D341Med (cell line): Measurements from ENCODE around the gene PDE4B.

Experiments
- DNase-seq: peaks from one replicate; pipeline ENCODE4 v3.0.0; 2012; ENCODE audit warnings: low spot score

Gene PDE4B

DNA sequence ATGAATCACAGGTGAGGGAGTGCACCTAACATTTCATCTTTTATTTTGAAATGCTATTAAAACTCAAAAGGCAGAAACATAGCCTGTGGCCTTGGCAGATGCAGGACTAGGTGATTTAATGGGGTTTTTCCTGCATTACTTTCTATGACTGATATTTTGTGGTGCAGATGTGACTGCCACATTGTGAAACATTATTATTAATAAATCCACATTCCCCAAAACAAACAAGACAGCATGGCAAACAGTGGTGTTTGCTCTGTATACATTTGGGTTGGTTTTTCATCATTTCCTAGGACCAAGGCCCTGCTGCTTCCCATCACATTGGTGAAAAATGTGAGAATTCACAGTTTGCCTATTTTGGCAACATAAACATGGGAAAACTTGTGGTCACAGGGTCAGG lies 493.6 kb downstream of the PDE4B start:
- DNase-seq: no peak

DNA sequence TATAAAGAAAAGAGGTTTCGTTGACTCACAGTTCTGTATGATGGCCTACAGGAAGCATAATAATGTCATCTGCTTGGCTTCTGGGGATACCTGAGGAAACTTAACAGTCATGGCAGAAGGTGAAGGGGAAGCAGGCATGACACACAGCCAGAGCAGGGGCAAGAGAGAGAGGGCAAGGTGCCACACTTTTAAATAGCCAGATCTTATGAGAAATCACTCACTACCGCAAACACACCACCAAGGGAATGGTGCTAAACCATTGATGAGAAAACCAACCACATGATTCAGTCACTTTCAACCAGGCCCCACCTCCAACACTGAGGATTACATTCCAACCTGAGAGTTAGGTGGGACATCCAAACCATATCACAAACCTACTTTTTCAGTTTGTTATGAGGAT lies 495.4 kb downstream of the PDE4B start:
- no peak for DNase-seq

DNA sequence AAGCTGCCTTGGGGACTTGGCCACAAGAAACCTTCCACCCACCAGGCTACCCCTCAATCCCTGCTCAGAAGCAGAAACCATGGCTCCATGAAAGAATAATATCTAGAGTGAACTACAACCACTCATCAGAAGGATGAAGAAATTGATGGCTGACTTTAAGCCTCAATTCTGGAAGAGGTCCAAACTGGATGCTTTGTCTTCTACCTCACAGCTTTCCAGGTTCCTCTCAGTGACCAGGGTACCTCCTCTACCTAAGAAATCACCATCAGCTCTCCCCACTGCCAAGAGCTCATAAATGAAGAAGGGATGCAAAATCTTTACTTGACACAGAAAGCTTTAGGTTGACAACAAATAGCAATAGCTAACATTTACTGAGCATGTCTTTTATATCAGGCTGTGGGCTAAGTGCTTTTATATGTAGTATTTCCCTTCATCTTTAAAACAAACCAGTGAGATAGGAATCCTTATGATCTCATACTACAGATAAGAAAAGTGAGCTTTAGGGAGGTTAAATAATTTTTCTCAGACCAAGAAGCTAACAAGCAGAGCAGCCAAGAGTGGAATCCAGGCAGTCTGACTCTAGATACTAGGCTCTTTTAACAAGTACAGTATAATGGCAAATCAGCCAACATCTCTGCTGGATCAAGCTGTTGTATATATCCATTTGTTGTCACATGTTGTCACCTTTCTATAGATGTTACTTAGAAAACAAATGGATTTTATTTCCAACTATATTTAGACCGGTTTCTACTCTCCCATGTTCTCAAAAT lies 498.3 kb downstream of the PDE4B start:
- no peak for DNase-seq

DNA sequence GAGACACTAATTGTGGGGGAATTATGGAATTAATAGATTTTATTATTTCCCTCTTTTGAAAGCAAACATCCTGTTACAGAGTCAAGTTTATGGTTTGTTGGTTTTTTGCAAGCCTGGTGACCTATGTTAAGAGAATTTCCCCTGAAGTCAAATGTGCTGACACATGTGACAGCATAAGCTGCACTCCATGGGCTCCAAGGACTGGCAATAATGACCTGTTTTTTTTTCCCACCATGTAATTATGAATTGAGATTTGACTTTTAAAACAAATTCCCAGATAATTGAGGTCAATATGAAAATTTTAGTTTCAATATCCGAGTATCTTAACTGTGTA lies 498.8 kb downstream of the PDE4B start:
- no peak for DNase-seq

DNA sequence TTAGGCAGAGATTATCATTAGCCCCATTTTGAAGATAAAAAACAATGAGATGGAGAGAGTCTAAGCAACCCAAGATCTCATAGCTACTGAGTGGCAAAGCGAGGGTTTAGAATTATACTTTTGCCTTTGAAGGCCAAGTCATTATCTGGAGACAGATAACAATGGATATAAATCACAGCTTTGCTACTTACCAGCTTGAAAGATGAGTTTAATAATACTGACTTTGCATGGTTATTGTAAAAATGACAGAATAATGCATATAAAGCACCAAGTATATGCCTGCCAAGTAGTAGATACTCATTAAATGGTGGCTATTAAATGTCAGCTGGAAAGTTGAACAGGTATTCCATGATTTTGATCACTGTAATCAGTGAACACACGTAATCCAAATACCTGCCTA lies 499.6 kb downstream of the PDE4B start:
- DNase-seq: no peak

DNA sequence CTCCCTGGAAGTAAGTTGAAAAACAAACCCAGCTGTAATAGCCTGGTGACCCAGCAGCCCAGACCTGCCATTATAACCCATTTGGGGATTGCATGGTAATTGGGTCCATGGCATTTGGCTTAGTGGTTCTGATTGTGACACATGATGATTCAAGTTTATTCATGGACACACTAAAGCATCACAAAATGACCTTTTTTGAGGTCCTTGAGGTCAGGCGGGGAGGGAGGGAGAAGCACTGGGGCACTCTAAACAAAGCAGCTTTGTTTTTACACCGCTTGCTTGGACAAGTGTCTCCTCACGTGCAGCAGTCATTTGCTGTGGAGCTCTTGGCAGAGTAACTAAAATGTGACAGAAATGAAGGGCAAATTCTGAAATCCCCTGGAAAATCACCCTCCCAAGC lies 500.2 kb downstream of the PDE4B start:
- no peak for DNase-seq

DNA sequence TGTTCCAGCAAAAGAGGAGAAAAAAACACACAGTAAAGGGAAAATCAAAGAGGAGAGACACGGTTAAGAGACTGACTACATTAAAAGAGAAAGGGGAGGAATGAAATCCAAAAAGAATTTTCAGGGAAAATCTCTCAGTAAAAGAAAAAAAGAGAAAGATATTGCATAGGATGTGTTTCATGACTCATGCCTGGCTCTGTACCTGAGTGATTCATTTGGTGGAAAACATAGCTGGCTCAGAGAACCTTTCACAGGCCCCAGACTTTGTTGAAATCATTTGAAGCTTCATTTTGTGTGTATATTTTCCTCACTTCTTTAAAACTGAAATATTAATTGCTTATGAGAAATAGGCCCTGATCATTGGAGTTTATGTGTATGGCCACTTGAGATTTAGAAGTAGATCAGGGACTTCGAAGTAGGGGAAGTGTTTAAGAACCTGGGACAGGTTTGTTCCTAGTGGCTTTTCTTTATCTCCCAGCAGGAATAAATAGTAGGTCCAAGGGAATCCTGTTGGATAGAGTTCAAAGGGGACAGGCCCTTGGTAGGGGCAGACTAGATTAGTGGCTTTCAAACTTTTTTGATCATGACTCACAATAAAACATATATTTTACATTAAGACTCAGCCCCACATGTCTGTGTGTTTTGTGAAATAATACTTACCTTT lies 502.1 kb downstream of the PDE4B start:
- no peak for DNase-seq

DNA sequence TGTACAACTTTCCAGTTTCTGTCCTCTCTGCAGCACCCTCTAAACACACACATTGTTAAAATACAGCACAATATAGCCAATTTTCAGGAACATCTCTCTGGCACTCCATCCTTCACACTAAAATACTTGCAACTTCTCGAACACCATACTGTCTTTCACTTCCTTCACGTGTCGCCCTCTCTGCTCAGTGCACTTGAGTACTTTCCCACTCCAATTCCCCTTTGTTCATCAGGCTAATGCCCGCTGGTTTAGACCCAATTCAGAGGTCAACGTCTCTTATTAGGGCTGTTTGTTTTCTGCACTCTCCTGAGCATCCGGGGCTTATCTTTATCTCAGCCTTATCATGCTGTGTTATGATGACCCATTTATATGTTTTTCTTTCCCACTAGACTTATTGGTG lies 503.1 kb downstream of the PDE4B start:
- DNase-seq: no peak

DNA sequence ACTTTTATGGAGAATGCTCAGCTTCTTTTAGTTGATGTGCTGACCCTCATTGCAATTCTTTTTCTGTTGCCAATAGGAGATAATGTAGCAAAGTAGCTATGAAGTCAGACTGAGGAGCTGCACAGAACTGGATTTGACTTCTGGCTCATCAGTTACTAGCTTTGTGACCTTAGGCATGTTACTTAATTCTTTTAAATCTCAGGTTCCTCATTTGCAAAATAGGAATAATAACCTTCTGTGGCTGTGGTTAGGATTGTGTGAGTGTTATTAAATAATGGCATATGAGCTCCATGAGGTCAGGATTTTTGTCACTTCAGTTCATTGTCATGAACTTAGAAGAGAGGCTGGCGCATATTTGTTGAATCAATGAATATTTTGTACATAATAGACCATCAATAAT lies 503.7 kb downstream of the PDE4B start:
- DNase-seq: no peak

DNA sequence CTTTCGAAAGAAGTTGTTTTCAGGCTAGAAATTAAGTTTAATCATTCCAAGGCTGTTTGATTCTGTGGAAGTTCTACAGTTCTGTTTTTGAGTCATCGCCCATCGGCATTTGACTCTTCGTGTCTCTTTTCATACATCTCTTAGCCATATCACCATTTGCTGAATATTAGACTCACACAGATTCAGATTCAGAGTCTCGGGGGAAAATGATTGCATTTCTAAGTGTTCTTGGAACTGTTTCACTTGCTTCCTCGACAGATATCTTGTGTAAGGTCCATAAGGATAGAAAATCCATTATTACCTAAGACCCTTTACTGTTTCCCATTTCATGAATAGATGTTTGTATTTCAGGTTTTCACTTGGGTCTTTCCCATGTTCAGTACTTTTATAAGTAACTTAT lies 504.3 kb downstream of the PDE4B start:
- no peak for DNase-seq

DNA sequence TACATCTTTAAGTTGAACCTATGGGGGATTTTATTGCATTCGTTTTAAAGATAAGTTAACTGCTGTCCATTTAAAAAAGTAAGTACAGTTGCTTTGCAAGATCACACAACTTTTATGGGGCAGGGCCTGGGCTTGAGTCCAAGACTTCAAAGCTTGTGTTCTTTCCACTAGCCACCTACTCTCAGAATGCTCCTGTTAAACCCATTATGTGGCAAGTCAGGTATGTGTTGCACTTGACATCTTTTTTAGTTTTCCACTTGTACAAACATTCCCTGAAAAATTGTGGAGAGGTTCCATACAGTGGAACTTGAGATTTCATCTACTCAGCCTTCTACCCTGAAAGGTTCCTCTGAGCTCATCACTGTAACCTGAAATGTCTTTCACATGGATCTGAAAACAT lies 505.8 kb downstream of the PDE4B start:
- DNase-seq: no peak

DNA sequence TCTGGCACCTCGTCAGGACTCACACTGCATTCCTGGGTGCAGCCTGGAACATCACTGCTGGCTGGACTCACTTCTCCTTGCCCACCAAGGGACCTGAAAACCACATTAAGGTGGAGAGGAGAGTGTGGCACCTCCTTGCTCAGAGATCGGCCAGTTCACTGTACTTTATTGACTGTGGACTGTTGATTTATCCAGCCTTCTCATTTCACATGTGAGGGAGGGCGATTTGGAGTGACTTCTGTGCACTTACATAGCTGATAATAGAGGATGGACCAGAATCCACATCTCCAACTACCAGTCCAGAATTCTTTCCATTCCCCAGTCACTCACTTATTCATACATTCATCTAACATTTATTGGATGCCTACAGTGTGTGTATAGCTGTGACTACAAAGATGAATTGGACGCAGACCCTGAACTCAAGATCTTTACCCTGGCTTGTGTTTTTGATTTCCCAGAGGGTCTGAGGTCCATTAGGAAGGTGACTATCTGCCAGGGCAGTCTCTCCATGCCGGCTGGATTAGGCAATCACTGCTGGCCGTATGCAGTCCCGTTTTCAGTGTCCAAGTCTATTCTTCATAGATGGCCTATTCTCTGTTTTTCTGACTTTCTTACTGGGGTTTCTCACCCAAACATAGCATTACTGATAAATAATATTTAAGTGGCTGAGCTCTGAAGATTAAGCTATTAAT lies 507.7 kb downstream of the PDE4B start:
- DNase-seq: no peak

DNA sequence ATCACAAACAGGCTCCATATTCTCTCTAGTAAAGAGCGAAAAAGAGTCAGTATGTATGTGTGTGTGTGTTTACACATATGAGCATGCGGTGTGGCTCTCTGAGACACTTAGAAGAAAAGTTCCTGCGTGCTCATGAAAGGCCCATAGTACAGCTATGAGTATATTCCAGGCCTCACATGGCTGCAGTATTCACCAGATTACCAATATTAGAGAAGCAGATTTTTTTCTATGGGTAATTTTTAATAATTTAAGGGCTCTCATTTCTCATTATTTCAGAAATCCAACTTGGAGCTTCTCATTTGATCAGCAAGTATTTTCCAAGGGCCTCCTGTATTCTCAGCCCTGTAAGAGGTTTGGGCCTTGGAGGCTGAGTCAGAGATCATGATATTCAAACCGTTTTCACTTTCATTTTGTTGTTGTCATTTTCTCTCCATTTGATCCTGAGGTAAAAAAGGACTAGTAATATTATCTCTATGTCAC lies 508.3 kb downstream of the PDE4B start:
- DNase-seq: no peak

DNA sequence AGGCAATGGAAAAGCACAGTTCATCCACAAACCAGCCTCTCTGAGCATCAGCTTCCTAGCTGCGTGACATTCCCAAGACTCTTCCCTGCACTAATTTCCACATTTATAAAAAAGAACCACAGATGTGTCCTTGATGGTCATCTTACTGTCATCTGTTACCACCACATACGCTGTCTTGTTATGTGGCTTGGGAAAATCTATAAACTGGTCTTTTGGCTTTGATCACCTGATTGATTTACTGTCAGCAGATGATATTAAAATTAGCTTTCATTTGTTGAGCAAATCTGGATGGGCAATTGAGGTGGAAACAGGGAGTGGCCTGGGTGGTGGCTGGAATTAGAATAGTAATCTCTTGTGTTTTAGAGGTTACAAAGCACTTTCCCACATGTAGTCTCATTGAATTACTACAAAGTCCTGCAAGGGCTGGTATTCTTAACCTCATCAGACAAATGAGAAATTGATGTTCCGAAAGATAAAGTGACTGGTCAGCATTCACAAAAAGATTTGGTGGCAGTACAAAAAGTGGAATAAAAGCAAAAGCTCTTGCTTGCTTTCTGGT lies 509.6 kb downstream of the PDE4B start:
- DNase-seq: no peak

DNA sequence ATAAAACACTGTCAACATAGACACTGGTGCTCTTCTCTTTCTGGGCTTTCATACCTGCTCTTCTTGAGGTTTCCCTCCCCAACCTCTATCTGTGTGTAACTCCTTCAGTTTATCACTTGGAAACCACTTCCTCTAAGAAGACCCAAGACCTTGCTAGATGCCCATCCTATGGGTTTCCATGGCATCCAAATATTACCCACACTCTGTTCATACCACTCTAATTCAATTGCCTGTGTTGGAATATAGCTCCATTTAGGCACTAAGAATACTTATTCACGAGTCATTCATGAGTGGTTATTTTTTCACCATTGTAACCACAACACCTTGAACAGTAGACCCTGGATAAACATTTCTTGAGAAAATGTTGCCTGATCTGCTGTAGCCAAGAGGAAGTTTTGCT lies 510.1 kb downstream of the PDE4B start:
- no peak for DNase-seq

DNA sequence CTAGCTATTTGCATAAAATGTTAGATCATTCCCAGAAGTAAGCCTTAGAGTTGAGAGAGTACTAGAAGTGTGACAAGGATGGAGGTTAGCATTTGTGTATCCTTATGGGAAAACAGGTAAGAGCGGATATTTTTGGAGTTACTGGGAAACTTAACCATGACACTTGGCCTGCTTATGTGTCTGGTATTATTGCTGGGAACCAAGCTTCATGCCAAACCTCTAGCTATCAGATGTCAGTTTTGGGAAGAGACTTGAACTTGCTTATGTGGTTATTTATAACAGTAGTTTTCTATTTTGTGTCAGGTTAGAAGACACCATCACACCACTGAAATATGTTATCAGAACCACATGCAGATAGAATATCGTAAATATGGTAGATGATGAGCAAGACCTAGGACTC lies 511.0 kb downstream of the PDE4B start:
- DNase-seq: no peak

DNA sequence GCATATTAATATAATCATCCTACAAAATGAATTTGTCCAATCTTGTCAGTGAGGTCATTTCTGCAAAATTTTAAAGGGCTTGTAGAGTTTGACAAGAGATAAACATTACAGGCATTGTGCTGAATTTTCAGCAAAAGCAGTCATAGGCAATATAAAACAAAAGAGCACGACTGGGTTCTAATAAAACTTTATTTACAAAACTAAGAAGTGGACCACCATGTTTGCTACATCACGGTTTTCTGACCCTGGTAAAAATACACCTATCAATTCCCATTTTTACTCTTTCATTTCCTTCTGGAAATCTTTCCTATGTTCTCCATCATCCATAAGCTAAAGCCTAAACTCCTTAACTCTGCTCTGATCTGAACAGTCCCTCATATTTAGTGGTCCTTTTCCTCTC lies 511.4 kb downstream of the PDE4B start:
- DNase-seq: no peak

DNA sequence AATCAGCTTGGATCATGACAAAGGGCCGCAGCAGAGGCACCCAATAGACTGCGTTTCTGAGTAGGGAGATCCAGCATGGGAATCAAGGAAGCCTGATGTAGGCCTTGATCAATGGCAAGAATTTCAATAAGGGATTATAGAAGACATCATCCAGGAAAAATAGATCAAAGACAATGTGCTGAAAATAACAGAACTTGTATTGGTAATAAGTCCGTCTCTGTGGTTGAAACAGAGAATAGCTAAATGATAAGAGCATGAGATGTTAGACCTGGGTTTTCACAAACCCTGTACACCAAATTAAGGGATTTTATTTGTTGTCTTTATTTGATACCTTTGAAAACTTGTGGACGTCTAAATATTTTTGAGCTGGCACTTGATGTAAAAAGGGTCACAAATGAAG lies 513.2 kb downstream of the PDE4B start:
- DNase-seq: no peak

DNA sequence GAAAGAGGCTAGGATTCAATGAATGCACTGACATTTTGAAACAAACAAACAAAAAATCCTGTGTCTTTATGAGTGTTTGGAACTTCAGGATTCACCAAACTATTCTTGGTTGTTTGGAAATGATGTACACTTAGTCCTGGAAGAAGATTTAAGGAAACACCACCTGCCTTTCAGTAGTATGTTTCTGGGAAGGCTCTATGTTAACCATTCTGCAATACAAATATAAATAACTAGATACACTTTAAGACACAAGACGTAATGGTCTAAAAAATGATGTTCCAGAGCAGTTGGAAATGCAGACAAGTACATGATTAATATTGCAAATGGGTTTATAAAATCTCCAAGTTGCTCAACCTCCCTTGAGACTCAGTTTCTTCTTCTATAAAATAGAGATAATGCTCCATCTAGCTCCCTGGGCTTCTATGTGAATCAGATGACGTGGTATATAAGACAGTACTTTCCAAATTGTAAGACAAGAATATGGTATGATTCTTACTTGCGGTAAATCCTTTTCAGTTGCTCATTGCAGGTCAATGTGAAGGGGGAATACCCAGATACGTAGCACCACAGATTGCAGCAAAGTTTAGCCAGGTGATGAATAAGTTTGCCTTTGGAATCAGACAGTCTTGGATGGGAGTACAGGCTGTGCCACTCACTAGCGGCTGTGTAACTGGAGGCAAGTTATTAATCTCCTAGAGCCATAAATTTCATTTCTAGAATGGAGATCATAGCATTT lies 516.5 kb downstream of the PDE4B start:
- no peak for DNase-seq

DNA sequence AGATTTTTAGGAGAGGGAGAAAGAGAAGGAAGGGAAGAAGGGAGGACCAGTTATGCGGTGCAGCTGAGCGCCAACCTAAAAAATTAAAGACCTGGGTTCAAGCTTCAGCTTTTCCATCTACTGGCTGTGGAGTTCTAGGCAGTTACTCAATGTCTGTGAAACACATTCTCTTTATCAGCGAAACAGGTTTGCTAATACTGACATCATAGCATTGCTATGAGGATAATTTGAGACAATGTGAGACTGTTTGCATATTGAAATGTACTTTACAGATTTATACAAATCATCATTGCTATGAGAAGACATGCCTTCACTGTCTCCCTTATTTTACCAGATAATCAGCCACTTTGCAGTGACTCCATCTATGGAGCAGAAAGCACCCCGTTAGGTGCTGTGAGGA lies 518.4 kb downstream of the PDE4B start:
- no peak for DNase-seq

DNA sequence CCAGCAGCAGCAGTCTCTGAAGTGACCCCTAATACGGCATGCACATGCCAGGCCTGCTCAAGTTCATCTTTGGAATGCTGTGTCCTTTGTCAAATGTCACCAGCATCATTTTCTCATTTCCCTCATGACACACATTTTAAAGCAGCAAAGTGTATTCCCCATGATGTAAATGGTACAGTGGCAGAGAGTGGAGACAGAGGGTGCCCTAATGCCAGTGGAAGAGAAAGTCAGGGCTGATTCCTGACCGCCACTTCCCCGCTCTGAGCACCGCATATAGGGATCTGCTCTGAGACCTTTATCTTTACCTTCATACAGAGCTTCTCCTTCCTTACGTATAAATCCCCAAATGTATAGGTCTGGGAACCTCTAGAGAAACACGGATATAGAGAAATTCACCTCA lies 518.9 kb downstream of the PDE4B start:
- DNase-seq: no peak

DNA sequence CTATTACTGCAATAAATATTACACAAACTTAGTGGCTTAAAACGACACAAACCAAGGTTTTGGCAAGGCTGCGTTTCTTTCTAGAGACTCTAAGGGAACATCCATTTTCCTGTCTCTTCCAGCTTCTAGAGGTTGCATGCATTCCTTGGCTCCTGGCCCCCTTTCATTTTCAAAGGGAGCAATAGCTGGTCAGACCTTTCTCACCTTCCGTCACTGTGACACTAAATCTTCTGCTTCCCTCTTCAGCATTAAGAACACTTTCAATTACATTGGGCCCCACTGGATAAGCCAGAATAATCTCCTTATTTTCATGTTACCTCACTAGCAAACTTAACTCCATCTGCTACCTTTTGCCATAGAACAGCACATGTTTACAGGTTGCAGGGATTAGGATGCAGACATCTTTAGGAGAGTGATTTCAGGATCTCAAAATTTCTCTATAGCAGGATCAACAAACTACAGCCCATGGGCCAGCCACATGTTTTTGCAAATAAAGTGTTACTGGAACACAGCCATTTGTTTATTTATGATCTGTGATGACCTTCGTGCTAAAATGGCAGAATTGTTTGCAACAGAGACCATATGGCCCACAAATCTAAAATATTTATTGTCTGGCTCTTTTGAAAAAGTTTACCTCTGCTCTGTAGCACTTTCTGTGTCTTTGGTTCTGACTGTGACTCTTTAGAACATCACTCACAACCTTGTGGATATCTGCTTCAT lies 519.7 kb downstream of the PDE4B start:
- peak; percentile 59 for DNase-seq
